GM12873 (cell line): ENCODE data around the gene PLEKHA8.

Source experiments
- CTCF ChIP-seq: IDR thresholded peaks from 2 replicates; pipeline ENCODE4 v1.5.1; 2012; ENCODE audit warnings: low read depth, mild to moderate bottlenecking, moderate library complexity, low read length, control low read depth; ENCODE audit not compliant: insufficient read depth; ENCODE audit errors: missing control alignments

PLEKHA8 gene

GRCh38 chr7:30065746-30066145, 37.5 kb downstream of the PLEKHA8 start:
- no peak for TF ChIP-seq CTCF

GRCh38 chr7:30066687-30067086, 38.5 kb downstream of the PLEKHA8 start:
- TF ChIP-seq CTCF: no peak

GRCh38 chr7:30068117-30068516, 39.9 kb downstream of the PLEKHA8 start:
- no peak for TF ChIP-seq CTCF

GRCh38 chr7:30069096-30069867, 41.1 kb downstream of the PLEKHA8 start:
- no peak for TF ChIP-seq CTCF

GRCh38 chr7:30070052-30070451, 41.8 kb downstream of the PLEKHA8 start:
- no peak for TF ChIP-seq CTCF

GRCh38 chr7:30072735-30073134, 44.5 kb downstream of the PLEKHA8 start:
- no peak for TF ChIP-seq CTCF

GRCh38 chr7:30074422-30075030, 46.3 kb downstream of the PLEKHA8 start:
- peak; percentile 53 for TF ChIP-seq CTCF
